Vagina (tissue), 2 donors: ENCODE measurements around the gene MEGF10. TPM values are rescaled to one million over a fixed set of nuclear protein-coding genes. Genes with fewer than 3 reads are reported as not detected.

ENCODE experiments used
- DNase-seq, 2 donors: peaks; one replicate each; pipeline ENCODE4 v3.0.0-alpha.2; 2017; ENCODE audit errors: extremely low spot score in 2 of 2
- H3K27ac ChIP-seq: fragments of 200-600 bp; sonication (generic); one replicate; pipeline ENCODE4 v1.5.1; 2019
- H3K27me3 ChIP-seq: fragments of 200-600 bp; sonication (generic); one replicate; pipeline ENCODE4 v1.5.1; 2019
- H3K36me3 ChIP-seq, 2 donors: fragments of 200-600 bp; sonication (generic); one replicate each; pipeline ENCODE4 v1.5.1; 2017 to 2019
- H3K4me1 ChIP-seq: fragments of 200-600 bp; sonication (generic); one replicate; pipeline ENCODE4 v1.5.1; 2019
- H3K4me3 ChIP-seq, 2 donors: fragments of 200-600 bp; sonication (generic); 1 replicate in 1 of 2; 2 replicates in 1 of 2; pipeline ENCODE4 v1.5.1; 2016 to 2019
- H3K9me3 ChIP-seq: fragments of 200-600 bp; sonication (generic); one replicate; pipeline ENCODE4 v1.5.1; 2019
- POLR2A ChIP-seq, 2 donors: fragments of 450-650 bp; IDR thresholded peaks; one replicate each; pipeline ENCODE4 v1.6.1; 2017; ENCODE audit warnings: antibody characterized with exemption in 2 of 2, mild to moderate bottlenecking in 2 of 2, moderate library complexity in 2 of 2
- POLR2AphosphoS5 ChIP-seq, 2 donors: sonication (generic); formaldehyde crosslinking; IDR thresholded peaks; one replicate each; pipeline ENCODE4 v1.9.0; 2017; ENCODE audit warnings: antibody characterized with exemption in 2 of 2, mild to moderate bottlenecking in 2 of 2, low read depth in 1 of 2; ENCODE audit not compliant: insufficient read depth in 1 of 2
- intact Hi-C: fragments of 100-400 bp; cut with DNase I; formaldehyde crosslinking; loops from one replicate; pipeline ENCODE4 v1.15.1; 2023
- total RNA-seq: library from RNA; depleted of rRNA; stranded (reverse); fragments of >200 nt; gene quantifications from one replicate; pipeline ENCODE4 v1.2.3, GENCODE V29; 2016
- TF ChIP-seq, protein P1 (sequence below), 3 experiments: fragments of 450-650 bp in 2 of 3; fragments of 200-600 bp in 1 of 3; sonication (generic) in 1 of 3; IDR thresholded peaks; one replicate each; pipeline ENCODE4 v1.5.1; 2017 to 2019; ENCODE audit warnings: antibody characterized with exemption in 3 of 3, mild to moderate bottlenecking in 2 of 3, moderate library complexity in 2 of 3

MEGF10 gene
- total RNA-seq, 1 donor from 2014 or later: 0.74 TPM

- Histone ChIP-seq H3K4me3 (no peak overlapping the region), H3K27me3 (no peaks in the 10 kb centered on the region), H3K27ac (no peak overlapping the region), H3K36me3 (no peaks in the 10 kb centered on the region), H3K4me1 (no peaks in the 10 kb centered on the region), H3K9me3 (no peaks in the 10 kb centered on the region)
- intact Hi-C loops: no loop called here
- DNase-seq: no peak
- no peak for TF ChIP-seq POLR2AphosphoS5 (IDR thresholded peaks at IDR 0.05; ENCODE audit: insufficient read depth in 1 of 2, low read depth in 1 of 2)
- TF ChIP-seq POLR2A (IDR thresholded peaks at IDR 0.05): no peak
- TF ChIP-seq, protein P1, sequence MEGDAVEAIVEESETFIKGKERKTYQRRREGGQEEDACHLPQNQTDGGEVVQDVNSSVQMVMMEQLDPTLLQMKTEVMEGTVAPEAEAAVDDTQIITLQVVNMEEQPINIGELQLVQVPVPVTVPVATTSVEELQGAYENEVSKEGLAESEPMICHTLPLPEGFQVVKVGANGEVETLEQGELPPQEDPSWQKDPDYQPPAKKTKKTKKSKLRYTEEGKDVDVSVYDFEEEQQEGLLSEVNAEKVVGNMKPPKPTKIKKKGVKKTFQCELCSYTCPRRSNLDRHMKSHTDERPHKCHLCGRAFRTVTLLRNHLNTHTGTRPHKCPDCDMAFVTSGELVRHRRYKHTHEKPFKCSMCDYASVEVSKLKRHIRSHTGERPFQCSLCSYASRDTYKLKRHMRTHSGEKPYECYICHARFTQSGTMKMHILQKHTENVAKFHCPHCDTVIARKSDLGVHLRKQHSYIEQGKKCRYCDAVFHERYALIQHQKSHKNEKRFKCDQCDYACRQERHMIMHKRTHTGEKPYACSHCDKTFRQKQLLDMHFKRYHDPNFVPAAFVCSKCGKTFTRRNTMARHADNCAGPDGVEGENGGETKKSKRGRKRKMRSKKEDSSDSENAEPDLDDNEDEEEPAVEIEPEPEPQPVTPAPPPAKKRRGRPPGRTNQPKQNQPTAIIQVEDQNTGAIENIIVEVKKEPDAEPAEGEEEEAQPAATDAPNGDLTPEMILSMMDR (IDR thresholded peaks at IDR 0.05): no peak
Measured at GRCh38 chr5:127335381-127335780, 44.8 kb downstream of the MEGF10 start.

DNA sequence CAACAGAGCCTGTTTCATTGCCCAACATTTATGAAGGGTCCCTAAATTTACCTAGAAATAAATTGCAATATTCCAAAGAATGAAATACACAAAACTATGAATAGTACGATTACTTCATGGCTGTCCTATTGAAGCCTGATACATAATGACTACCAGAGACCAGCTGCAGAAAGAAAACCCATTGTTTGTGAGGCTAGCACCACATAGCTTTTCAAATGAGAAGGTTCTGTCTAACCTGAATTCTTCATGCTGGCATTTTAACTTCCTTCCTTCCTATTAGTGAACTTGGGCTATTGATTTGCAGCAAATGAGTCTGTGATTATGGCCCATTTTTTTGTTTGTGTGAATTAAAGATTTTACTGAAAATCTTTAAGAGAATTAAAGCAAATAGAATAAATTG, 47.3 kb downstream of the MEGF10 start:
- Histone ChIP-seq H3K9me3 (no peaks in the 10 kb centered on the region), H3K4me3 (no peak overlapping the region), H3K27ac (no peak overlapping the region), H3K4me1 (no peaks in the 10 kb centered on the region), H3K27me3 (no peaks in the 10 kb centered on the region), H3K36me3 (no peaks in the 10 kb centered on the region)
- no peak for DNase-seq
- intact Hi-C loops: no loop called here
- no peak for TF ChIP-seq POLR2A (IDR thresholded peaks at IDR 0.05)
- TF ChIP-seq, protein P1 (IDR thresholded peaks at IDR 0.05): no peak
- no peak for TF ChIP-seq POLR2AphosphoS5 (IDR thresholded peaks at IDR 0.05; ENCODE audit: insufficient read depth in 1 of 2, low read depth in 1 of 2)

GRCh38 chr5:127338501-127338900, 47.9 kb downstream of the MEGF10 start:
- Histone ChIP-seq H3K9me3 (no peaks in the 10 kb centered on the region), H3K27ac (no peak overlapping the region), H3K4me1 (no peaks in the 10 kb centered on the region), H3K36me3 (no peaks in the 10 kb centered on the region), H3K4me3 (no peak overlapping the region), H3K27me3 (no peaks in the 10 kb centered on the region)
- TF ChIP-seq POLR2AphosphoS5 (IDR thresholded peaks at IDR 0.05; ENCODE audit: insufficient read depth in 1 of 2, low read depth in 1 of 2): no peak
- TF ChIP-seq, protein P1 (IDR thresholded peaks at IDR 0.05): no peak
- no peak for TF ChIP-seq POLR2A (IDR thresholded peaks at IDR 0.05)
- no peak for DNase-seq
- intact Hi-C loops: no loop called here

GRCh38 chr5:127340606-127341005, 50.0 kb downstream of the MEGF10 start:
- intact Hi-C loops: no loop called here
- DNase-seq: no peak
- TF ChIP-seq POLR2AphosphoS5 (IDR thresholded peaks at IDR 0.05; ENCODE audit: insufficient read depth in 1 of 2, low read depth in 1 of 2) (no peak), POLR2A (IDR thresholded peaks at IDR 0.05) (no peak)
- TF ChIP-seq, protein P1 (IDR thresholded peaks at IDR 0.05): no peak
- no peaks in the 10 kb centered on the region for H3K36me3 ChIP-seq
- no peaks in the 10 kb centered on the region for H3K27me3 ChIP-seq
- no peaks in the 10 kb centered on the region for H3K4me1 ChIP-seq
- no peak overlapping the region for H3K27ac ChIP-seq
- H3K9me3 ChIP-seq: no peaks in the 10 kb centered on the region
- H3K4me3 ChIP-seq: no peak overlapping the region

DNA sequence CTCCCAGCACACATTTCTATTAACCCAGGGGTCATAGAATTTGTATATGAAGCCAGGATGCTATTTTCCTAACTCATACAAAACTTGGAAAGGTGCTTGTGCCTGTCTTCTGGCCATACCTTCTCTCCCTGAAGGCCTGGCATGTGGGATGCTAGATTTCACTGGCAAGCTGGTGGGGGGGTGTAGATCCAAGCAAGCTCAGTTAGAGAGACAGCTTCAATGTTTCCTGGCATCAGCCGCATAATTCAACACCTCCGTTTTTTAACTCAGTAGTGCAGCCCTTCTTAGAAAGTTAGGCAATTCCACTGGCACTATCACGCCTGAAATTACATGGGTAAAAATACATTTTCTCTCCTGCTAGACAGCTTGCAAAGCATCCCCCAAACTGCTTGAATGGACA, 51.8 kb downstream of the MEGF10 start:
- no peak for DNase-seq
- intact Hi-C loops: no loop called here
- no peaks in the 10 kb centered on the region for H3K9me3 ChIP-seq

More for the DNA sequence above, 51.8 kb downstream of the MEGF10 start:
- Histone ChIP-seq H3K4me1 (no peaks in the 10 kb centered on the region), H3K27ac (no peak overlapping the region), H3K36me3 (no peaks in the 10 kb centered on the region), H3K27me3 (no peaks in the 10 kb centered on the region), H3K4me3 (no peak overlapping the region)
- TF ChIP-seq, protein P1 (IDR thresholded peaks at IDR 0.05): no peak
- TF ChIP-seq POLR2AphosphoS5 (IDR thresholded peaks at IDR 0.05; ENCODE audit: insufficient read depth in 1 of 2, low read depth in 1 of 2) (no peak), POLR2A (IDR thresholded peaks at IDR 0.05) (no peak)
